Astrocyte of the cerebellum (primary cell): ENCODE data around the gene MCTP2.

Experiments used
- DNase-seq: peaks from one replicate; pipeline ENCODE4 v3.0.0-alpha.2; 2011; ENCODE audit warnings: low read depth
- H3K4me3 ChIP-seq: 2 replicates; pipeline ENCODE4 v1.5.1; 2011; ENCODE audit warnings: mild to moderate bottlenecking, low read depth, low read length, moderate library complexity
- in situ Hi-C: cut with HindIII; loops from 2 replicates; pipeline ENCODE4 v1.10.0; 2017; ENCODE audit warnings: low sequenced_read_pairs
- TF ChIP-seq, protein P1 (sequence below): IDR thresholded peaks from 2 replicates; pipeline ENCODE4 v1.5.1; 2012; ENCODE audit warnings: low read length, low read depth, moderate library complexity, mild to moderate bottlenecking; ENCODE audit errors: missing control alignments

MCTP2 gene

GRCh38 chr15:94372821-94373220 lies 141.5 kb downstream of the MCTP2 start:
- TF ChIP-seq, protein P1, sequence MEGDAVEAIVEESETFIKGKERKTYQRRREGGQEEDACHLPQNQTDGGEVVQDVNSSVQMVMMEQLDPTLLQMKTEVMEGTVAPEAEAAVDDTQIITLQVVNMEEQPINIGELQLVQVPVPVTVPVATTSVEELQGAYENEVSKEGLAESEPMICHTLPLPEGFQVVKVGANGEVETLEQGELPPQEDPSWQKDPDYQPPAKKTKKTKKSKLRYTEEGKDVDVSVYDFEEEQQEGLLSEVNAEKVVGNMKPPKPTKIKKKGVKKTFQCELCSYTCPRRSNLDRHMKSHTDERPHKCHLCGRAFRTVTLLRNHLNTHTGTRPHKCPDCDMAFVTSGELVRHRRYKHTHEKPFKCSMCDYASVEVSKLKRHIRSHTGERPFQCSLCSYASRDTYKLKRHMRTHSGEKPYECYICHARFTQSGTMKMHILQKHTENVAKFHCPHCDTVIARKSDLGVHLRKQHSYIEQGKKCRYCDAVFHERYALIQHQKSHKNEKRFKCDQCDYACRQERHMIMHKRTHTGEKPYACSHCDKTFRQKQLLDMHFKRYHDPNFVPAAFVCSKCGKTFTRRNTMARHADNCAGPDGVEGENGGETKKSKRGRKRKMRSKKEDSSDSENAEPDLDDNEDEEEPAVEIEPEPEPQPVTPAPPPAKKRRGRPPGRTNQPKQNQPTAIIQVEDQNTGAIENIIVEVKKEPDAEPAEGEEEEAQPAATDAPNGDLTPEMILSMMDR, result no peak
- no peak overlapping the region for H3K4me3 ChIP-seq
- in situ Hi-C loops, result no loop called here
- DNase-seq, result no peak

- H3K4me3 ChIP-seq, result no peak overlapping the region
- DNase-seq, result no peak
- in situ Hi-C loops, result no loop called here
- TF ChIP-seq, protein P1, result no peak
These were observed 144.6 kb downstream of the MCTP2 start for GRCh38 chr15:94375997-94376396.

- in situ Hi-C loops, result no loop called here
- TF ChIP-seq, protein P1, result no peak
These were observed 148.6 kb downstream of the MCTP2 start for GRCh38 chr15:94379986-94380385.

DNA sequence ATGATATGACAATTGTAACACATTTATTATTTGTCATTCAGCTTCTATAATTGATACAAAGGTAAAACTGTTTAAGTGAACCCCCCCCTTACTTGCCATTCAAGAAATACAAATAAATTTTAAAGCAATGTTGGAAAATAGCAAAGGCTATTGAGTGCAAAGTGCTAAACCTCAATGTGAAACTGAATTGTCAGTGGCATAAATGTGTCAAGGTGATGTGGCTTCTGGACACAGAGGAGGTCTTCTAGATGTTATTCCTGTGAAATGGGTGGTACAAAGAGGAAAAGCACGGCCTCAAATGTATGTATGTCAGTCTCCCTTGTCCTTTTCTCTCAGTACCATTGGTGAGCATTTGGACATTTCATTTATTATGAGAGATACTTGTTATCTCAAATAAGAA lies 149.4 kb downstream of the MCTP2 start:
- in situ Hi-C loops, result no loop called here
- H3K4me3 ChIP-seq, result no peak overlapping the region
- TF ChIP-seq, protein P1, result no peak
- DNase-seq, result no peak

More at GRCh38 chr15:94379986-94380385, 148.6 kb downstream of the MCTP2 start:
- no peak for DNase-seq
- no peak overlapping the region for H3K4me3 ChIP-seq

DNA sequence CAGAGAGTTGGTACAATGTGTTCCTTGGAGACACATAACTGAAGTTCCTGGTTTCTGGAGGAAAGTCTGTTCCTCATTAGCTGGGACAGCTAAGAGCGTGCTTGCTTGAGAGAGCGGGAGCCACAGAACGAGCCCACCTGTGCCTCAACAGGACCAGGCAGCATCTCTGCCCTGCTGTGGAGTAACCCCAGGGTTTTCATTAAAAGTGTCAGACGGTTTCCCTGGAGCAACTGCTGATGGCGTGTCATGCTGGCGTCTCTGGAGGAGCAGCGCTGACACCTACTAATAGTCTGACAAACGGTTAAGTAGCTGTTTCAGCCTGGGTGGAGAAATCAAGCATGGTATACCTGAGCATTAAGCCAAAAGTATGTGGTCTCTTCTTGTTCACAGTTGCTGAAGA lies 150.0 kb downstream of the MCTP2 start:
- TF ChIP-seq, protein P1, result no peak
- no peak overlapping the region for H3K4me3 ChIP-seq
- in situ Hi-C loops, result no loop called here
- no peak for DNase-seq

DNA sequence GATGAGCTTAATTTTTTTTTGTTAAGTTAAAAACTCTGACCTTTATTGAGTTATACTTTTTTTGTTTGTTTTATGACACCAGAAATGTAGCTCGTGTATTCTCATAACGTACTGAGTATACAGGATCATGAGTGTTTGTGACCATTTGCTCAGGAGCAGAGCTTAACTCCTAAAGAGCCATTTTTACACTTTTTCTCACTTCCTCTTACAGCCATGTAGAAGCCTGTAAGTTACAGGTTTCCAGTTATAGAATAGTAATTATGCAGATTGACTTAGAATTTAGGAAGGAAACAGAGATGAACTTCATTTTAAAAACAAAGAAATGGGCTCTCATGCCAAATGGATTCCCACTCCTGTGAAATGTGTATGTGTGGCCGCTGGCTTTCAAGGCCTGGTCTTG lies 151.7 kb downstream of the MCTP2 start:
- in situ Hi-C loops, result no loop called here
- DNase-seq, result no peak
- TF ChIP-seq, protein P1, result no peak
- H3K4me3 ChIP-seq, result no peak overlapping the region

GRCh38 chr15:94383706-94384105 lies 152.3 kb downstream of the MCTP2 start:
- TF ChIP-seq, protein P1, result no peak
- DNase-seq, result no peak
- in situ Hi-C loops, result no loop called here

More at GRCh38 chr15:94383706-94384105, 152.3 kb downstream of the MCTP2 start:
- H3K4me3 ChIP-seq, result no peak overlapping the region
